Lower lobe of right lung (tissue), 2 donors: ENCODE measurements around the gene EHD4. TPM values are rescaled to one million over a fixed set of nuclear protein-coding genes. Genes with fewer than 3 reads are reported as not detected.

Experiments used
- ATAC-seq, 2 donors: fragments of 200-7000 bp; cut with Tn5 transposase; one replicate each; pipeline ENCODE4 v1.9.1; 2020 to 2022; ENCODE audit warnings: mild to moderate bottlenecking in 2 of 2, moderate library complexity in 2 of 2
- DNase-seq: peaks from one replicate; pipeline ENCODE4 v3.0.0-alpha.2; 2020
- H3K27ac ChIP-seq: fragments of 200-600 bp; one replicate; pipeline ENCODE4 v1.8.0; 2022
- H3K27me3 ChIP-seq: fragments of 200-600 bp; one replicate; pipeline ENCODE4 v1.8.0; 2022; ENCODE audit warnings: low read depth
- H3K36me3 ChIP-seq: fragments of 200-600 bp; one replicate; pipeline ENCODE4 v1.8.0; 2022; ENCODE audit warnings: mild to moderate bottlenecking
- H3K4me1 ChIP-seq: fragments of 200-600 bp; one replicate; pipeline ENCODE4 v1.8.0; 2022
- H3K4me3 ChIP-seq: fragments of 200-600 bp; one replicate; pipeline ENCODE4 v1.8.0; 2022; ENCODE audit warnings: mild to moderate bottlenecking
- H3K9me3 ChIP-seq: fragments of 200-600 bp; one replicate; pipeline ENCODE4 v1.8.0; 2022
- intact Hi-C: fragments of 100-400 bp; cut with DNase I; formaldehyde crosslinking; loops from one replicate; pipeline ENCODE4 v1.11.0; 2022
- total RNA-seq: library from RNA; stranded (reverse); fragmentation: NEBNext Ultra II Directional; extraction: Animal tissue kit (Norgen Biotek cat#: 25700); gene quantifications from one replicate; pipeline ENCODE4 v1.2.1, GENCODE V29; 2021
- TF ChIP-seq, protein P1 (sequence below): fragments of 200-600 bp; IDR thresholded peaks from one replicate; pipeline ENCODE4 v1.8.0; 2022; ENCODE audit warnings: antibody characterized with exemption, mild to moderate bottlenecking
- donor health status: DM: no; HTN: yes; CAD: no; lungs with severe emphysema.

EHD4 gene
- total RNA-seq, 1 donor from 2014 or later, result 35.0 TPM

DNA sequence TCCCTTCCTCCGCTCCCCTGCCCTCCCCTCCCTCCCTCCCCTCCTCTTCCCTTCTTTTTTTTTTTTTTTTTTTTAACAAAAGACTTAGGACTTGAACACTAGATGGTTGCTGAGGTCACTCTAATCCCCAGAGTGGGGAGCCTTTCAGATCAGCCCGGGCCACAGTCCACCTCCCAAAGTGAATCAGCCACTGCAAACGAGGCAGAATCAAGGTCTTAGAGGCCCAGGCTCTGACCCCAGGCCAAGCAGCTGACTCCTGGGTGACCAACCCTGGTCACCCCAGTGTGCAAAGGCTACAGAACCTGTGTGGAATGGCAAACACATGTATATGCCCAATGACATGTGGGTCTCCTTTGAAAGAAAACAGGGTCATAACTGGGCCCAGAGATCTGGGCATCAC is 18.3 kb upstream of the EHD4 start:
- DNase-seq, result no peak
- Histone ChIP-seq H3K27ac (no peak overlapping the region), H3K9me3 (no peaks in the 10 kb centered on the region), H3K36me3 (no peaks in the 10 kb centered on the region), H3K4me3 (no peak overlapping the region), H3K27me3 (no peaks in the 10 kb centered on the region), H3K4me1 (no peaks in the 10 kb centered on the region)
- intact Hi-C loops, result no loop called here
- TF ChIP-seq, protein P1, sequence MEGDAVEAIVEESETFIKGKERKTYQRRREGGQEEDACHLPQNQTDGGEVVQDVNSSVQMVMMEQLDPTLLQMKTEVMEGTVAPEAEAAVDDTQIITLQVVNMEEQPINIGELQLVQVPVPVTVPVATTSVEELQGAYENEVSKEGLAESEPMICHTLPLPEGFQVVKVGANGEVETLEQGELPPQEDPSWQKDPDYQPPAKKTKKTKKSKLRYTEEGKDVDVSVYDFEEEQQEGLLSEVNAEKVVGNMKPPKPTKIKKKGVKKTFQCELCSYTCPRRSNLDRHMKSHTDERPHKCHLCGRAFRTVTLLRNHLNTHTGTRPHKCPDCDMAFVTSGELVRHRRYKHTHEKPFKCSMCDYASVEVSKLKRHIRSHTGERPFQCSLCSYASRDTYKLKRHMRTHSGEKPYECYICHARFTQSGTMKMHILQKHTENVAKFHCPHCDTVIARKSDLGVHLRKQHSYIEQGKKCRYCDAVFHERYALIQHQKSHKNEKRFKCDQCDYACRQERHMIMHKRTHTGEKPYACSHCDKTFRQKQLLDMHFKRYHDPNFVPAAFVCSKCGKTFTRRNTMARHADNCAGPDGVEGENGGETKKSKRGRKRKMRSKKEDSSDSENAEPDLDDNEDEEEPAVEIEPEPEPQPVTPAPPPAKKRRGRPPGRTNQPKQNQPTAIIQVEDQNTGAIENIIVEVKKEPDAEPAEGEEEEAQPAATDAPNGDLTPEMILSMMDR, result no peak
- no peak for ATAC-seq

DNA sequence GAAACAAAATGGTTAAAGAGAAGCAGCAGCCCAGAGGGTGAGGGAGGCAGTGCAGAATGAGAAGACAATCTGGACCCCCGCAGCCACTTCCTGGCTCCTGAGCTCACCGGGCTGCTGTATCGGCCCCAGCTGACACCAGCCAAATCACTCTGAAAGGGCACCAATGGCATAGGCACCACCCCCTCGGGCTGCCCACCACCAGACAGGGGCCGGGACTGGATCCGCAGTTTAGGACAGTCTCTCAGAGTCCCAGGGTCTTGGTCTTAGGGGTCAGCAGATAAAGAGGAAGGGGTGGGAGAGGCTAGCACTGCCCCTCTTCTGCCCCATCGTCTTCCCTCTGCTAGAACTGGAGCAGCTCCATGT is 17.9 kb upstream of the EHD4 start:
- ATAC-seq, result no peak
- H3K4me3 ChIP-seq, result no peak overlapping the region

DNA sequence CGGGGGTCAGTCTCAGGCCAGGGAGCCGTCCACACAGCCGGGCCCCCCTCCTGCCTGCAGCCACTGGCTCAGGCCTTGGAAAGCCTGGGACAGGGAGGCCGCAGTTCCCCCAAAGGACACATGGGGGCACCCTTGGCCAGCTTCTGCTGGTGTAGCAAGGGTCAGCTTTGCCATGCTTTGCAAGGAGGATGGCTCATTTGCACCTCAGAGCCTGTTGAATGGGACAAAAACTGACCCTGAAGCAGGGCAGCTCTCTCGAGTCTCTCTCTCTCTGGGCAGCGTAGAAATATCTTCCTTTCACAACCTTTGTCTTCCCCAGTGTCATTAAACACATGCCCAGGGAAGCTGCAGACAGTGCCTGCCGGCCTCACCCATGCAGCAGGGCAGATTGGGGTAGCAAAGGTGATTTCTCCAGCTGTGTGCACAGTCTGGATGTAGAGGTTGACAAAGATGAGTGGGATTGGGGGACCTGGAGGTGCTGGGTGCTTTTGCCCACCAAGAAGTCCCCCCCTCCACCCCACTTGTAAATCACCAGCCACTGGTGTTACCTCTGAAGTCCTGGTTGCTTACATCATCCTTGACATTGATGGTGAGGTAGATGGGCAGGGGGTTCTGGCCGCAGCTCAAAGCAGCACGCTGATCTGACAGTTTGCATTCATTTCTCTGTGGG is 17.4 kb upstream of the EHD4 start:
- peak; percentile 90 to 91 for ATAC-seq
- no peaks in the 10 kb centered on the region for H3K36me3 ChIP-seq
- no peak overlapping the region for H3K27ac ChIP-seq
- TF ChIP-seq, protein P1, result peak; percentile 100
- H3K4me3 ChIP-seq, result no peak overlapping the region
- DNase-seq, result peak; percentile 87
- no peaks in the 10 kb centered on the region for H3K9me3 ChIP-seq
- no peaks in the 10 kb centered on the region for H3K4me1 ChIP-seq
- intact Hi-C loops, result loop anchor here (10.0 kb wide), 1 partner anchor 75 kb away; no protein-coding TSS in a partner anchor
- H3K27me3 ChIP-seq, result no peaks in the 10 kb centered on the region

More for the DNA sequence above, 17.9 kb upstream of the EHD4 start:
- no peaks in the 10 kb centered on the region for H3K4me1 ChIP-seq
- intact Hi-C loops, result no loop called here
- H3K27ac ChIP-seq, result no peak overlapping the region
- H3K36me3 ChIP-seq, result no peaks in the 10 kb centered on the region
- no peaks in the 10 kb centered on the region for H3K9me3 ChIP-seq
- DNase-seq, result no peak
- TF ChIP-seq, protein P1, result no peak
- no peaks in the 10 kb centered on the region for H3K27me3 ChIP-seq

DNA sequence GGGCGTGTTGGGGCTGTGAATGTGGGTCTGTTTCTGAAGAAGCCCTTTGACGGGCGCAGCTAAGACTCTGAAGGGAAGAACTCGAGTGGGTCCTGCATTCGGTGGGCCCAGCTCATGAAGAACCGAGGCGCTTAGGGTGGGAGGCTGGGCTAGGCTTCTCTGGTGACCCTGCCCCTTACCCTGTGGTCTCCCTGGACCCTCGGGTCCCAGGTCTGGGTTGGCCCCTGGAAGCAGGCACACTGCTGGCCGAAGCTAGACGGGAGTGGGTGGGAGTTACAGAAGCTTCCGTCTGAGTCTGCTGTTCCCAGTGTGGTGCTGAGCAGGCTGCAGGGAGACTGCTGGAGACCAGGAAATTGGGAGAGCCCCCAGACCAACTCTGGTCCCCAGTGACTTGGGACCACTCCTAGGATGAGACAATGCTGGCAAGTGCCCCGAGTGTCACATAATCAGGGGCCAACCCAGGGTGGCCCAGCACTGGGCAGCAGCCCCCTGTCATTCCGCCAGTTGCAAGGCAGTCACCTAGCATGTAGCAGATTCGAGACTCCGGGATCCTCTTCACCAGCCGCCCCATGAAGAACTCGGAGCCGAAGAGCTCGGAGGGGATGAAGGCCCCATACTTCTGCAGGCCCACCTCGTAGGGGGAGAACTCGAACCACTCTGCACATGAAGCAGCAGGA is 16.7 kb upstream of the EHD4 start:
- Histone ChIP-seq H3K4me1 (no peaks in the 10 kb centered on the region), H3K27me3 (no peaks in the 10 kb centered on the region), H3K27ac (no peak overlapping the region), H3K9me3 (no peaks in the 10 kb centered on the region), H3K36me3 (no peaks in the 10 kb centered on the region), H3K4me3 (no peak overlapping the region)
- DNase-seq (no peak), ATAC-seq (peak in 1 of 2 donors; percentile 2)
- TF ChIP-seq, protein P1, result no peak
- intact Hi-C loops, result loop anchor here (10.0 kb wide), 1 partner anchor 76 kb away; no protein-coding TSS in a partner anchor

DNA sequence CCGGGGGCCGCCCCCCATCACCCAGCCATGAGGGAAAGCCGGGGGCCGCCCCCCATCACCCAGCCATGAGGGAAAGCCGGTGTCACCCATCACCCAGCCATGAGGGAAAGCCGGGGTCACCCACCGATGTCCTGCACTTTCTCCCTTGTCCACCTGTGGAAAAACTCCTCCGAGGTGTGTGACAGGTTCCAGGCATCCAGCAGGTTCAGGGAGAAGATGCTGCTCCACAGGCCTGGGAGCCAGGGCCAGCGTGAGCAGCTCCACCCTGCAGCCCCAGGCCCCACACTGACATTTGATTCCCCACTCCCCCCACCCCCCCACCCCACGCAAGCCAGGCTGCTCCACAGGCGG is 15.5 kb upstream of the EHD4 start:
- ATAC-seq (no peak), DNase-seq (no peak)
- no peak overlapping the region for H3K27ac ChIP-seq
- no peaks in the 10 kb centered on the region for H3K4me1 ChIP-seq
- TF ChIP-seq, protein P1, result no peak
- H3K36me3 ChIP-seq, result no peaks in the 10 kb centered on the region
- intact Hi-C loops, result loop anchor here (10.0 kb wide), 1 partner anchor 77 kb away; no protein-coding TSS in a partner anchor
- H3K27me3 ChIP-seq, result no peaks in the 10 kb centered on the region
- no peak overlapping the region for H3K4me3 ChIP-seq
- H3K9me3 ChIP-seq, result no peaks in the 10 kb centered on the region
